Parathyroid adenoma (tissue), 2 donors: ENCODE data around the gene WDR88.
"Not testable (repeated sequence)": the region's sequence is repeated elsewhere in the genome, so short reads cannot be mapped to it uniquely, and the experiment has no call there.

Experiments
- H2AFZ ChIP-seq: fragments of 300-600 bp; sonication (generic); one replicate; pipeline ENCODE4 v1.7.0; 2017; ENCODE audit warnings: antibody characterized with exemption, mild to moderate bottlenecking
- H3K27ac ChIP-seq: fragments of 300-600 bp; sonication (generic); one replicate; pipeline ENCODE4 v1.7.0; 2017
- H3K27me3 ChIP-seq: fragments of 300-600 bp; sonication (generic); one replicate; pipeline ENCODE4 v1.7.0; 2017; ENCODE audit warnings: low read length; ENCODE audit not compliant: control insufficient read depth, insufficient read depth
- H3K36me3 ChIP-seq: fragments of 300-600 bp; sonication (generic); one replicate; pipeline ENCODE4 v1.7.0; 2017; ENCODE audit warnings: low read length; ENCODE audit not compliant: control insufficient read depth, insufficient read depth
- H3K4me1 ChIP-seq: fragments of 300-600 bp; sonication (generic); one replicate; pipeline ENCODE4 v1.7.0; 2017; ENCODE audit warnings: control low read depth
- H3K4me2 ChIP-seq: fragments of 300-600 bp; sonication (generic); one replicate; pipeline ENCODE4 v1.7.0; 2017; ENCODE audit warnings: low read length
- H3K4me3 ChIP-seq: fragments of 300-600 bp; sonication (generic); one replicate; pipeline ENCODE4 v1.7.0; 2017; ENCODE audit warnings: low read depth, low read length
- H3K79me2 ChIP-seq: fragments of 300-600 bp; sonication (generic); one replicate; pipeline ENCODE4 v1.7.0; 2017; ENCODE audit warnings: control low read depth
- H3K9ac ChIP-seq: fragments of 300-600 bp; sonication (generic); one replicate; pipeline ENCODE4 v1.7.0; 2017; ENCODE audit warnings: mild to moderate bottlenecking
- H3K9me3 ChIP-seq: fragments of 300-600 bp; sonication (generic); one replicate; pipeline ENCODE4 v1.7.0; 2017; ENCODE audit warnings: low read length; ENCODE audit not compliant: control insufficient read depth
- CTCF ChIP-seq: fragments of 300-600 bp; sonication (generic); IDR thresholded peaks from one replicate; pipeline ENCODE4 v1.7.0; 2017; ENCODE audit warnings: antibody characterized with exemption, mild to moderate bottlenecking
- donor health status: primary hyperparathyroidism.

WDR88 gene

GRCh38 chr19:33124207-33125098, 7.5 kb upstream of the WDR88 start:
- TF ChIP-seq CTCF = no peak
- Histone ChIP-seq H3K79me2 (no peaks in the 10 kb centered on the region), H3K27me3 (no peaks in the 10 kb centered on the region), H3K9me3 (no peaks in the 10 kb centered on the region), H3K27ac (no peak overlapping the region), H3K4me2 (no peak overlapping the region), H2AFZ (no peak overlapping the region), H3K9ac (no peak overlapping the region), H3K4me1 (peaks cover 3% of the 10 kb centered on the region), H3K4me3 (no peak overlapping the region), H3K36me3 (no peaks in the 10 kb centered on the region)

- H3K27me3 ChIP-seq = no peaks in the 10 kb centered on the region
Observed at GRCh38 chr19:33125929-33126388, 6.0 kb upstream of the WDR88 start.

GRCh38 chr19:33126712-33127111, 5.2 kb upstream of the WDR88 start:
- not testable (repeated sequence) for H3K27me3 ChIP-seq, H3K9me3 ChIP-seq, H3K4me1 ChIP-seq, H3K4me3 ChIP-seq, H3K27ac ChIP-seq, H3K36me3 ChIP-seq, H2AFZ ChIP-seq, H3K79me2 ChIP-seq, H3K4me2 ChIP-seq, H3K9ac ChIP-seq

More at GRCh38 chr19:33125929-33126388, 6.0 kb upstream of the WDR88 start:
- no peaks in the 10 kb centered on the region for H3K9me3 ChIP-seq
- no peaks in the 10 kb centered on the region for H3K36me3 ChIP-seq
- H3K4me1 ChIP-seq = peaks cover 3% of the 10 kb centered on the region
- peak overlapping the region; percentile 19 for H2AFZ ChIP-seq
- peak; percentile 86 for TF ChIP-seq CTCF
- no peak overlapping the region for H3K27ac ChIP-seq
- no peaks in the 10 kb centered on the region for H3K79me2 ChIP-seq
- H3K9ac ChIP-seq = no peak overlapping the region
- H3K4me3 ChIP-seq = no peak overlapping the region
- no peak overlapping the region for H3K4me2 ChIP-seq

- no peaks in the 10 kb centered on the region for H3K36me3 ChIP-seq
- H3K4me2 ChIP-seq = no peak overlapping the region
Observed at GRCh38 chr19:33129901-33130300, 2.0 kb upstream of the WDR88 start.

GRCh38 chr19:33130433-33130832, 1.5 kb upstream of the WDR88 start:
- Histone ChIP-seq H3K36me3 (no peaks in the 10 kb centered on the region), H3K4me2 (no peak overlapping the region), H3K4me1 (peaks cover 6% of the 10 kb centered on the region), H3K9me3 (no peaks in the 10 kb centered on the region), H3K9ac (no peak overlapping the region), H3K27ac (no peak overlapping the region), H3K79me2 (no peaks in the 10 kb centered on the region), H3K4me3 (no peak overlapping the region), H3K27me3 (no peaks in the 10 kb centered on the region), H2AFZ (no peak overlapping the region)
- no peak for TF ChIP-seq CTCF

More at GRCh38 chr19:33129901-33130300, 2.0 kb upstream of the WDR88 start:
- no peaks in the 10 kb centered on the region for H3K9me3 ChIP-seq
- H2AFZ ChIP-seq = no peak overlapping the region
- no peaks in the 10 kb centered on the region for H3K79me2 ChIP-seq
- no peak overlapping the region for H3K27ac ChIP-seq
- H3K4me1 ChIP-seq = peaks cover 7% of the 10 kb centered on the region
- no peak overlapping the region for H3K4me3 ChIP-seq
- no peak overlapping the region for H3K9ac ChIP-seq
- no peak for TF ChIP-seq CTCF
- H3K27me3 ChIP-seq = no peaks in the 10 kb centered on the region
